ELF-1 (cell line): ENCODE measurements around the gene CEACAM1.
"Not testable (repeated sequence)": the region's sequence is repeated elsewhere in the genome, so short reads cannot be mapped to it uniquely, and the experiment has no call there.

Source experiments
- DNase-seq: peaks from one replicate; pipeline ENCODE4 v3.0.0-alpha.2; 2016; ENCODE audit warnings: low read depth, low spot score

Gene CEACAM1

DNA sequence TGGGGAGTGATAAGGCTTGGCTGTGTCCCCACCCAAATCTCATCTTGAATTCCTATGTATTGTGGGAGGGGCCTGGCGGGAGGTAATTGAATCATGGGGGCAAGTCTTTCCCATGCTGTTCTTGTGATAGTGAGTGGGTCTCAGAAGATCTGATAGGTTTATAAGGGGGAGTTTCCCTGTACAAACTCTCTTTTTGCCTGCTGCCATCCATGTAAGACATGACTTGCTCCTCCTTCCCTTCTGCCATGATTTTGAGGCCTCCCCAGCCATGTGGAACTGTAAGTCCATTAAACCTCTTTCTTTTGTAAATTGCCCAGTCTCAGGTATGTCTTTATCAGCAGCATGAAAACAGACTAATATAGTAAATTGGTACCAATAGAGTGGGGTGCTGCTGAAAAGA, 20.8 kb upstream of the CEACAM1 start:
- DNase-seq: not testable (repeated sequence)

DNA sequence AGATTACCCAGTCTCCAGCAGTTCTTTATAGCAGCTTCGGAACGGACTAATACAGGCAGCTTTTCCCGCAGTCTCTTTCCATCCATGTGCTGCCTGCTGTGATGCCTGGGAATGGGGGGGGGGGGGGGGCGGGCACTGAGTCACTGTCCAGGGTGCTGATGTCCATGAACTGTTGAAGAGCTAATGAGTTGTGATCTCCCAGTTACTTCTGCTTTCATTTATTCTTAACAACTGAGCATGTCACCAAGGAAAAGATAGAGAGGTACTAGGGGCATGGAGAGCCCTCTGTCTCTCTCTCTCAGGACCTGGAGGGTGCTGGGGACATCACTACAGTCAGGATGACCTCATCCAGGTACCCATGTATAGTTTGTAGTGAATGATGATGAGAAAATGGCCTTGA, 20.3 kb upstream of the CEACAM1 start:
- no peak for DNase-seq

DNA sequence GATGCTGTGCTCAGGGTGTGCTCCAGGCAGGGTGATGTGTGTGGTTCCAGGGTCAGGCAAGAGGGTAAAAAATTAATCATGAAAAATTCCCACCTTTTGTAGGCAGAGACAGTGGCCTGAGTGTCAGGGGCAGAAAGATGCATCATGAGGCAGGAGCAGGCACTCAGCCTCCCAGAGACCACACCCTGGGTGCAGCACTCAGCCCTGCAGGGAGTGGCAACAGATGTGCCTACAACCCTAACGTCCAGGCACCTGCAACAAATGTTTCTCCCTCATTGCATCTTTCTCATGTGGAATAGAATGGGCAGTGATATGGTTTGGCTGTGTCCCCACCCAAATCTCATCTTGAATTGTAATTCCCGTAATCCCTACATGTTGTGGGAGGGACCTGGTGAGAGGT, 19.6 kb upstream of the CEACAM1 start:
- DNase-seq: no peak

- no peak for DNase-seq
Observed at GRCh38 chr19:42546831-42547500, 18.7 kb upstream of the CEACAM1 start.

DNA sequence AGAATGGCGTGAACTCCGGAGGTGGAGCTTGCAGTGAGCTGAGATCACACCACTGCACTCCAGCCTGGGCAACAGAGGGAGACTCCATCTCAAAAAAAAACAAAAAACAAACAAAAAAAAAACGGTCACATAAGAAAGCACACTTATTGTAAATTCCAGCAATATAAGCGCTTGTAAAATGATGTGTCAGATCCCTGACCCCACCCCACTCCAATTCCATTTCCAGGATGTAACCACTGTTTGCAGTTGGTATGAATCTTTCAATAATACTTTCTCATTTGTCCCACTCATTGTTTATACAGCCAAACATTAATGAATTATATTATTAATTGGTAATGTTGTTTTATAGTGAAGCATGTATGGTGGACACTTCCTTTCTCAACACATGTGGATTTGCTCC, 15.9 kb upstream of the CEACAM1 start:
- no peak for DNase-seq

GRCh38 chr19:42542791-42543190, 14.5 kb upstream of the CEACAM1 start:
- DNase-seq: no peak

DNA sequence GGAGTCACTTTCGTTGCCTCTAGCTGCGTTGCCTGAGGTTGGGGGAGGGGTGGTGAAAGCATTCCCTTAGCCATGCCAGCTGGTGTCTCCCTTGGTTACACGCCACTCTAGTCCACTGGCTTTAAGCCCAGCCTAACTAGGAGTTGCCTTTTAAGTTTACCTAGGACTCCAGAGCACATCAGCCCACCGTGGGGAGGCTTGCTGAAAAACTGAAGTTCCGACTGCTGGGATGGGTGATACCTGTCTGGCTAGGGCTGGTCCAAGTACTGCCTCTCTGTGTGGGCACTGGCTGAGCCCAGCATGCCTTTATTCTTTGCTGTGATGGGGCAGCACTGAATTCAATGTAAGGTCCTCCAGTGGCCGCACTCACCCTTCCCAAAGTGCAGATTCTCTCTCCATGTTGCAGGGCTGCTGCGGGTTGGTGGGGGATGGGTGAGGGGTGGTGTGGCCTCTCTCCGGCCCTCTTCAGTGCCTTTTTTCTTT, 11.8 kb upstream of the CEACAM1 start:
- DNase-seq: peak; percentile 48

DNA sequence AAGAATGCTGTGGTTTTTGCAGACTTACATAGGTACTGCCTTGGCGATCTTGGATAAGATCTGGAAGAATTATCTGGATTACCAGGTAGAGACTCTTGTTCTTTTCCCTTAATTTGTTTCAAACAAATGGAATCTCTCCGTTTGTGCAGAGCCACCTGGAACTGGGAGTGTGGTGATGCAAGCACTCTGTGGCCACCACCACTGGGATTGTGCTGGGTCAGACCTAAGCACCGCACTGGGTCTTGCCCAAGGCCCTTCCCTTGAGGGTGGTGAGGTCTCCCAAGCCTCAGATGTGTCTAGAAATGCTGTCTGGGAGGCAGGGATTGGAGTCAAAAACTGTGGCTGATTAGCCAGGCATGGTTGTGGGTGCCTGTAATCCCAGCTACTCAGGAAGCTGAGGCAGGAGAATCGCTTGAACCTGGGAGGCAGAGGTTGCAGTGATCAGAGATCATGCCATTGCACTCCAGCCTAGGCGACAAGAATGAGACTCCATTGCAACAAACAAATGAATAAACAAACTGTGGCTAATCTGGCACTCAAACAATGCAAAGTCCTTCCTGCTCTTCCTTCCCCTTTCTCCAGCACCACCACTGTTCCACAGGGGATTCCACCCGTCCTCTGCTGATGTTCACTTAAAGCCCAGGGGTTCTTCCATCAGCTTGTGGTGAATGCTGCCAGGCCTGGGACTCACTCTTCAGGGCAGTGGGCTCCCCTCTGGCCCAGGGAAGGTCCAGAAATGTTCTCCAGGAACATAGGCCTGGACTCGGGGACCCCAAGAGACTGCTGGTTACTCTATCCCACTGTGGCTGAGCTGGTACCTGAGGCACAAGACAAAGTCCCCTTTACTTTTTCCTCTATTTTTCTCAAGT, 10.8 kb upstream of the CEACAM1 start:
- DNase-seq: no peak

- DNase-seq: not testable (repeated sequence)
Observed at GRCh38 chr19:42535276-42535675, 7.0 kb upstream of the CEACAM1 start.

GRCh38 chr19:42534391-42534790, 6.1 kb upstream of the CEACAM1 start:
- no peak for DNase-seq

GRCh38 chr19:42532891-42533290, 4.6 kb upstream of the CEACAM1 start:
- no peak for DNase-seq

DNA sequence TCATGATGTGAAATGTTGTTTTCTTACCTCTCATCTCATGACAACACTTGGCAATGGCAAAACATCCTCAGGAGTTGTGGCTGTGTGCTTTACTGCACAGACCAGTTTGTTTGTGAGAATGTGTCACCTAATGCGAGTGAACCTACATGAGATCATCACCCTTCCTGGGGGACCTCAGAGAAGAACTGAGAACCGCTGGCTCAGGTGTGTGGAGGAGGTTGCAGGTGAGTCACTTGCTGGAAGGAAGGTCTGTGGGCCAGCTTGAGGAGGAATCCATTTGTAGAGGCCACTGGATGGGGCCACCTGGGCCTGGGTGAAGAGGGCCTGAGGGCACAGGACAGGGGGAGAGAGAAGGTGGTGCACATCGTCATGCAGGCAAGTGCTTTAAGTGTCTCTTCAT, 3.0 kb upstream of the CEACAM1 start:
- DNase-seq: no peak

GRCh38 chr19:42529248-42529764, 1.0 kb upstream of the CEACAM1 start:
- peak; percentile 88 for DNase-seq

DNA sequence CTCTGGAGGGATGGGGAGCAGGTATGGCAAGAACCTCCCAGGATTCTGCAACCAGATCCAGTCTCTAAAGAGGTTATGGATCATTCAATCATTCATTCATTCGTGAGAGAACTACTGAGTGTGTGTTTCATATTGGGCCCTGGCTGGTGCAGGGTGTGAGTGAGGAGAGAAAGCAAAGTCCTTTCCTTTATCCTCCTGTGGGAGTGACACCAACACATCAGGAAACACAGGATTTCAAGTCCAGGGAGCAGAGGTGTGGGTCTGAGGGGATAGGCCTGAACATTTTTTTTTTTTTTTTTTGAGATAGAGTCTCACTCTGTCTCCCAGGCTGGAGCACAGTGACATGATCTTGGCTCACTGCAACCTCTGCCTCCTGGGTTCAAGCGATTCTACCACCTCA, 3.3 kb downstream of the CEACAM1 start:
- DNase-seq: no peak

GRCh38 chr19:42524250-42524649, 4.0 kb downstream of the CEACAM1 start:
- no peak for DNase-seq

- DNase-seq: not testable (repeated sequence)
Observed at GRCh38 chr19:42522262-42522661, 6.0 kb downstream of the CEACAM1 start.

DNA sequence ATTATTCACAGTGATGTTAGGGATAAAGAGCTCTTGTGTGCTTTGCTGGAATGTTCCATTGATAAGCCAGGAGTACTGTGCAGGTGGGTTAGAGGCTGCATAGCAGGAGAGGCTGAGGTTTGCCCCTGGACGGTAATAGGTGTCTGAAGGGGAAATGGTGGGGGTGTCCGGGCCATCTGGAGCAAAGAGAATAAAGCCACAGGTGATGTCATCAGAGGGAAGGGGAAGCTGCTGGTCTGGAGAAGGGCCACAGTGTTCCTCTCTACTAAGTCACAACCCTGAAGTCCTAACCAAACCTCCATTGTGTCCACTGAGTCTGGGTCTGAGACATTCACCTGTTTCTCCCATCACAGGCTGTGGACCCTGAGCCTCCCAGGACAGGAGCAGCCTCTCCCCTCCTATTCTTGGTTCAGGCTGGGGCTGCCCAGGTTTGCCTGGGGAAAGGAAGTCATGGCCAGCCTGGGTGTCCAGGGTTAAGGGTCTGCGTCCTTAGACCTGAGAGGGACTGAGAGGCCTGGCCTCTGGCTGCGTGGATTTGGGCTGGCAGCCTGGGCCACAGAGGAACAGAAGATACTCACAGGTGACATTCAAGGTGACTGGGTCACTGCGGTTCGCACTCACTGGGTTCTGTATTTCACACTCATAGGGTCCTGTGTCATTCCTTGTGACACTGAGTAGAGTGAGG, 6.8 kb downstream of the CEACAM1 start:
- no peak for DNase-seq

DNA sequence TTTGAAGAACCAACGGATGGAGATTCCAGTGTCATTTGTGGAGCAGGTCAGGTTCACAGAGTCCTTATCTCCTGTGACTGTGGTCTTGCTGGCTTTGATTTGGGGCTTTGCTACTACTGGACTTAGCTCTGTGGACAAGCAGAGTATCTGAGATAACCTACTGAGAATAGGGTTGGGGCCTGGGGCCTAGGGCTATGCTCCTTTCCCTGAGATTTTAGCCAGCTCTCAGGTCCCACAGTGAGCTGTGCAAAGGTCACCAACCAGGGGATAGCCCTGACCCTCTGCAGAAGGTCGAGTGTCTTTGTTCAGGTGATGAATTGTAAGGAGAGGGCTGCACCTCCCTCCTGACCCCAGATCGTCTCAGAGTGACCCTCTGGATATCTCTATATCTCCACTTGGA, 9.2 kb downstream of the CEACAM1 start:
- DNase-seq: no peak

DNA sequence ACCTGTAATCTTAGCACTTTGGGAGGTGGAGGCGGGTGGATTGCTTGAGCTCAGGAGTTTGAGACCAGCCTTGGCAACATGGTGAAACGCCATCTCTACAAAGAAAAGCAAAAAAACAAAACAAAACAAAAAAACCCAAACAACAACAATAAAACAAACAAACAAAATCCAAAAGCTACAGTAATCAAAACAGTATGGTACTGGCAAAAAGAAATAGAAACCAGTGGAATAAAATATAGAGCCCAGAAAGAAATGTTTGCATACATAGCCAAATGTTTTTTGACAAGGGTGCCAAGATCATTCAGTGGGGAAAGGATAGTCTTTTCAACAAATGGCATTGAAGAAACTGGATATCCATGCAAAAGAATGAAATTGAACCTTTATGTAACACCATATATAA, 11.5 kb downstream of the CEACAM1 start:
- no peak for DNase-seq

DNA sequence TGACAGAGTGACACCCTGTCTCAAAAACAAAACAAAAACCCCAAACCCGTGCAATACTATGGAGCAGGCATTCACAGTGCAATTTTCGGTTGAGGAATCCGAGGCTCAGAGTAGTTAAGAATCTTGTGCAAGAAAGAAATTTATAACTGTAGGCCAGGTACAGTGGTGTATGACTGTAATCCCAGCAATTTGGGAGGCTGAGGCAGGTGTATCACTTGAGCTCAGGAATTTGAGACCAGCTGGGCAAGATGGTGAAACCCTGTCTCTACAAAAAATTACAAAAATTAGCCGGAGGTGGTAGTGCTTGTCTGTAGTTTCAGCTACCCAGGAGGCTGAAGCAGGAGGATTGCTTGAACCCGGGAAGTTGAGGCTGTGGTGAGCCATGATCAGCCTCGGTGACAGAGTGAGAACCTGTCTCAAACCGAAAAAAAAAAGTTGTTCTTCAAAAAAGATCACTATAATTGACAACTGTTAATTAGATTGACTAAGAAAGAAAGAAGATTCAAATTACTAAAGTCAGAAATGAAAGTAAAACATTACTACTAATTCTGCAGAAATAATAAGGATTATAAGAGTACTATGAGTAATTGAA, 12.9 kb downstream of the CEACAM1 start:
- DNase-seq: no peak

GRCh38 chr19:42514449-42514848, 13.8 kb downstream of the CEACAM1 start:
- DNase-seq: no peak
